Adipocyte (in vitro differentiated cells): ENCODE data around the gene ATXN1.

ENCODE experiments used
- DNase-seq: peaks from one replicate; pipeline ENCODE4 v3.0.0-alpha.2; 2015; ENCODE audit warnings: low read depth
- H3K27me3 ChIP-seq: replicated peaks from 2 replicates; pipeline ENCODE4 v1.7.0; 2013; ENCODE audit warnings: mild to moderate bottlenecking, low read length, moderate library complexity; ENCODE audit not compliant: control insufficient read depth, insufficient read depth
- H3K36me3 ChIP-seq: 2 replicates; pipeline ENCODE4 v1.7.0; 2013; ENCODE audit warnings: low read length, mild to moderate bottlenecking, moderate library complexity; ENCODE audit not compliant: control insufficient read depth, insufficient read depth, severe bottlenecking
- H3K4me1 ChIP-seq: 2 replicates; pipeline ENCODE4 v1.7.0; 2013; ENCODE audit warnings: mild to moderate bottlenecking, low read length, moderate library complexity; ENCODE audit not compliant: control insufficient read depth, insufficient read depth
- H3K4me3 ChIP-seq: 2 replicates; pipeline ENCODE4 v1.7.0; 2013; ENCODE audit warnings: mild to moderate bottlenecking, low read length, moderate library complexity
- H3K9ac ChIP-seq: 2 replicates; pipeline ENCODE4 v1.7.0; 2013; ENCODE audit warnings: mild to moderate bottlenecking, low read length, moderate library complexity
- H3K9me3 ChIP-seq: 2 replicates; pipeline ENCODE4 v1.7.0; 2013; ENCODE audit warnings: mild to moderate bottlenecking, low read length, moderate library complexity; ENCODE audit not compliant: control insufficient read depth

The ATXN1 gene

GRCh38 chr6:16749516-16750485 is 11.5 kb downstream of the ATXN1 start:
- Histone ChIP-seq H3K4me3 (no peak overlapping the region), H3K9me3 (no peaks in the 10 kb centered on the region), H3K9ac (no peak overlapping the region), H3K4me1 (peaks cover 33% of the 10 kb centered on the region), H3K27me3 (no peaks in the 10 kb centered on the region), H3K36me3 (no peaks in the 10 kb centered on the region)
- DNase-seq: no peak

GRCh38 chr6:16748025-16748319 is 13.3 kb downstream of the ATXN1 start:
- no peaks in the 10 kb centered on the region for H3K27me3 ChIP-seq
- H3K36me3 ChIP-seq: no peaks in the 10 kb centered on the region
- H3K4me3 ChIP-seq: peak overlapping the region; percentile 9
- H3K4me1 ChIP-seq: peaks cover 31% of the 10 kb centered on the region
- H3K9ac ChIP-seq: no peak overlapping the region
- H3K9me3 ChIP-seq: no peaks in the 10 kb centered on the region
- no peak for DNase-seq

GRCh38 chr6:16747232-16748024 is 13.8 kb downstream of the ATXN1 start:
- peaks cover 26% of the 10 kb centered on the region for H3K4me1 ChIP-seq
- no peak overlapping the region for H3K9ac ChIP-seq
- no peaks in the 10 kb centered on the region for H3K9me3 ChIP-seq
- peak; percentile 75 for DNase-seq
- no peaks in the 10 kb centered on the region for H3K36me3 ChIP-seq
- H3K27me3 ChIP-seq: no peaks in the 10 kb centered on the region
- peak overlapping the region; percentile 9 for H3K4me3 ChIP-seq

- Histone ChIP-seq H3K9ac (no peak overlapping the region), H3K9me3 (no peaks in the 10 kb centered on the region), H3K27me3 (no peaks in the 10 kb centered on the region), H3K4me1 (peaks cover 24% of the 10 kb centered on the region), H3K36me3 (no peaks in the 10 kb centered on the region), H3K4me3 (peak overlapping the region; percentile 9)
- DNase-seq: no peak
These were observed 14.4 kb downstream of the ATXN1 start for GRCh38 chr6:16746812-16747211.

GRCh38 chr6:16746401-16746800 is 14.9 kb downstream of the ATXN1 start:
- no peaks in the 10 kb centered on the region for H3K9me3 ChIP-seq
- H3K4me1 ChIP-seq: peaks cover 24% of the 10 kb centered on the region
- no peak for DNase-seq
- no peak overlapping the region for H3K4me3 ChIP-seq
- H3K9ac ChIP-seq: no peak overlapping the region
- no peaks in the 10 kb centered on the region for H3K36me3 ChIP-seq
- H3K27me3 ChIP-seq: no peaks in the 10 kb centered on the region

GRCh38 chr6:16743664-16744210 is 17.5 kb downstream of the ATXN1 start:
- Histone ChIP-seq H3K4me3 (no peak overlapping the region), H3K27me3 (no peaks in the 10 kb centered on the region), H3K9me3 (no peaks in the 10 kb centered on the region), H3K36me3 (no peaks in the 10 kb centered on the region), H3K9ac (no peak overlapping the region), H3K4me1 (peaks cover 48% of the 10 kb centered on the region)
- DNase-seq: no peak

GRCh38 chr6:16742116-16742515 is 19.1 kb downstream of the ATXN1 start:
- no peak for DNase-seq
- Histone ChIP-seq H3K9me3 (no peaks in the 10 kb centered on the region), H3K4me3 (no peak overlapping the region), H3K4me1 (peaks cover 53% of the 10 kb centered on the region), H3K36me3 (no peaks in the 10 kb centered on the region), H3K9ac (no peak overlapping the region), H3K27me3 (no peaks in the 10 kb centered on the region)

GRCh38 chr6:16741112-16742016 is 19.9 kb downstream of the ATXN1 start:
- Histone ChIP-seq H3K9ac (peak overlapping the region; percentile 36), H3K9me3 (no peaks in the 10 kb centered on the region), H3K4me1 (peaks cover 57% of the 10 kb centered on the region), H3K4me3 (peak overlapping the region; percentile 19), H3K36me3 (no peaks in the 10 kb centered on the region), H3K27me3 (no peaks in the 10 kb centered on the region)
- DNase-seq: peak; percentile 84

- Histone ChIP-seq H3K4me3 (no peak overlapping the region), H3K9ac (no peak overlapping the region), H3K9me3 (no peaks in the 10 kb centered on the region), H3K36me3 (no peaks in the 10 kb centered on the region), H3K27me3 (no peaks in the 10 kb centered on the region), H3K4me1 (peaks cover 58% of the 10 kb centered on the region)
- DNase-seq: no peak
These were observed 21.2 kb downstream of the ATXN1 start for GRCh38 chr6:16740097-16740496.

GRCh38 chr6:16739329-16739801 is 21.9 kb downstream of the ATXN1 start:
- peak; percentile 26 for DNase-seq
- no peaks in the 10 kb centered on the region for H3K27me3 ChIP-seq
- H3K9me3 ChIP-seq: no peaks in the 10 kb centered on the region
- peaks cover 58% of the 10 kb centered on the region for H3K4me1 ChIP-seq
- no peak overlapping the region for H3K4me3 ChIP-seq
- no peaks in the 10 kb centered on the region for H3K36me3 ChIP-seq
- no peak overlapping the region for H3K9ac ChIP-seq
